Measurements from ENCODE around the gene CECR2.

Gene CECR2

DNA sequence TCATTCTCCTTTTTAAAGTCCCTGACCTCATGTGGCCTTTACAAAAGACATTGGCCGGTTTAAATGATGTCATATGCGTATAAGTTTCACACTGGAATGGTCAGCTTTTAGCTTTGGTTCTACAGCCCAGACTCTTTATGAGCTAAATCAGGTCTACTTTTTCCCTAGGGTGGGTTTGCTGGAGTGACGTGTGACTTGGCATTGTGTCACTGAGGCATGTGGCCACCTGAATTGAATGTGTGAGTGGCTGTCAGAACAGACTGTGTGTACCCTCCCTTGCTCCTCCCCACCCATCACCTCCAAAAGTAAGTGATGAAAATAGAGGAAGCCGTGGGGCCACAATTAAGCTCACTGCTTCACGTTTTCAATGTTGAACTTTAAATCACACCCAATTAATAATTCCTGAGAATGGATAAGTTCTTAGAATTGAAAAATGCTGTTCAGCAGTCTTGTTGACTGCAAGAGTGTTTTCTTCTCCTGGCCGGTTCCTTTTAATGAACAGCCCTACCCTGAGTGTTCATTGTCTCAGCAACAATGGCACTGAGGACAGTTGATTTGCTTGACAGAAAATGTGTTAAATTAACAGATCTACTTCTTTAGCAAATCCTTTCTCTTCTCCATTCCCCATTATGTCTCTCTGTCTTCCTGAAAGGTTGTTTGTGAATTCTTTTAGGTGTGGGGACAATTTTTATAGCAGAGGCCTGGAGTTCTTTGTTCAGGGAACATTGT, 11.3 kb downstream of the CECR2 start:
- no peak overlapping the region for H3K4me3 ChIP-seq (ENCODE audit: low read depth, low read length)
- TF ChIP-seq, protein P1, sequence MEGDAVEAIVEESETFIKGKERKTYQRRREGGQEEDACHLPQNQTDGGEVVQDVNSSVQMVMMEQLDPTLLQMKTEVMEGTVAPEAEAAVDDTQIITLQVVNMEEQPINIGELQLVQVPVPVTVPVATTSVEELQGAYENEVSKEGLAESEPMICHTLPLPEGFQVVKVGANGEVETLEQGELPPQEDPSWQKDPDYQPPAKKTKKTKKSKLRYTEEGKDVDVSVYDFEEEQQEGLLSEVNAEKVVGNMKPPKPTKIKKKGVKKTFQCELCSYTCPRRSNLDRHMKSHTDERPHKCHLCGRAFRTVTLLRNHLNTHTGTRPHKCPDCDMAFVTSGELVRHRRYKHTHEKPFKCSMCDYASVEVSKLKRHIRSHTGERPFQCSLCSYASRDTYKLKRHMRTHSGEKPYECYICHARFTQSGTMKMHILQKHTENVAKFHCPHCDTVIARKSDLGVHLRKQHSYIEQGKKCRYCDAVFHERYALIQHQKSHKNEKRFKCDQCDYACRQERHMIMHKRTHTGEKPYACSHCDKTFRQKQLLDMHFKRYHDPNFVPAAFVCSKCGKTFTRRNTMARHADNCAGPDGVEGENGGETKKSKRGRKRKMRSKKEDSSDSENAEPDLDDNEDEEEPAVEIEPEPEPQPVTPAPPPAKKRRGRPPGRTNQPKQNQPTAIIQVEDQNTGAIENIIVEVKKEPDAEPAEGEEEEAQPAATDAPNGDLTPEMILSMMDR (IDR thresholded peaks at IDR 0.05; ENCODE audit: control insufficient read depth, extremely low read depth, insufficient read depth): no peak
- no peak for DNase-seq (ENCODE audit: low read depth)

DNA sequence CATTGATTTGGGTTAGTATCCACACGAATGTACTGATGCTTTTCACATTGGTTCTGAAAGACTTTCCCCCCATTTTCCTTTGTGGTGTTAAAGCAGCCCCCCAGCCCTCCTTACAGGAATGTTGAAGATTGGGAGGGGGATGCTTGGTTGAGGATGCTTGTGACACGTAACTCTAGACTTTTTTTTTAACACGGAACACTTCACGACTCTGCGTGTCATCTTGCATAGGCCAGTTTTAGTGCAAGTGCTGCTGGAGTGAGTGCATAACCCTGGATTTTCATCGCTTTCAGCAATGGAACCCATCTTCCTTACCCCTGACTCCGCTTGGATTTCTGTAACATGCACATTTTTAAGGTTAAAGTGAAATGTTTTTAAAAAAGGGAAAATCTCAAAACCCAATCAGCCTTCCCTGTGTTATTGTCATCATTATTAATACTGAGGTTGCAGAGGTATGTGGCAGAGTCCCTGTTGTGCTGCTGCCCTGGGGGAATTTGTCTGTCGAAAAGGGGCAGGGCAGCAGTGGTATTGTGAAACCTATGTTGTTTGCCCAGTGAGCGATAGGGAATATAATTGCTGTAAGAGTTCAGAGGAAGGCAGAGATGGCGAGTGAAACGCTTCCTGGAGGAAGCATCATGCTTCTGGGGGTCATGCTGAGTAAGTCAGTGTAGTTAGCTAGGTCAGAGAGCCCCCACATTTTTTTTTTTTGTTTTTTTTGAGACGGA, 12.1 kb downstream of the CECR2 start:
- no peak overlapping the region for H3K4me3 ChIP-seq (ENCODE audit: low read depth, low read length)
- DNase-seq (ENCODE audit: low read depth): no peak
- TF ChIP-seq, protein P1 (IDR thresholded peaks at IDR 0.05; ENCODE audit: control insufficient read depth, extremely low read depth, insufficient read depth): no peak

DNA sequence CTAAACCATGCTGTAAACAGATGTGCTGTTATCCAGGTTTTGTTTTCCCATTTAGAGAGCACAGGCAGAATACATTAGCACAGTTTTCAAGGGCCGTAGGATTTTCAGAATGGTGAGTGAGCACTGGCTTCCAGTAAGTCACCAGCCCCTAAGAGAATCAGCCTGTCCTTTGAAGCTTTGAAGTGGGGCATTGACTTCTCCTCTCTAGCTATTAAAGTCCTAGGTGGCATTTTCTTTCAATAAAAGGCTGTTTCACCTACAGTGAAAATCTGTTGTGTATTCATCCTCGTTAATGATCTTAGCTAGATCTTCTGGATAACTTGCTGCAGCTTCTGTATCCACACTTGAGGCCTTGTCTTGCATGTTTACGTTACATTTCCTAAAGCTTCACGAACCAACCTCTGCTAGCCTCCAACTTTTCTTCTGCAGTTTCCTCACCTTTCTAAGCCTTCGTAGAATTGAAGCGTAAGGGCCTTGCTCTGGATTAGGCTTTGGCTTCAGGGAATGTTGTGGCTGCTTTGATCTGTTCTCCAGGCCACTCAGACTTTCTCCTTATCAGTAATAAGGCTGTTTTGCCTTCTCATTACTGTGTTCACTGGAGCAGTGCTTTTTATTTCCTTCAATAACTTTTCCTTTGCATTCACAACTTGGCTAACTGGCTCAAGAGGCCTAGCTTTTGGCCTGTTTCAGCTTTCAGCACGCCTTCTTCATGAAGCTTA, 15.5 kb downstream of the CECR2 start:
- no peak overlapping the region for H3K4me3 ChIP-seq (ENCODE audit: low read depth, low read length)
- DNase-seq (ENCODE audit: low read depth): no peak
- TF ChIP-seq, protein P1 (IDR thresholded peaks at IDR 0.05; ENCODE audit: control insufficient read depth, extremely low read depth, insufficient read depth): no peak

DNA sequence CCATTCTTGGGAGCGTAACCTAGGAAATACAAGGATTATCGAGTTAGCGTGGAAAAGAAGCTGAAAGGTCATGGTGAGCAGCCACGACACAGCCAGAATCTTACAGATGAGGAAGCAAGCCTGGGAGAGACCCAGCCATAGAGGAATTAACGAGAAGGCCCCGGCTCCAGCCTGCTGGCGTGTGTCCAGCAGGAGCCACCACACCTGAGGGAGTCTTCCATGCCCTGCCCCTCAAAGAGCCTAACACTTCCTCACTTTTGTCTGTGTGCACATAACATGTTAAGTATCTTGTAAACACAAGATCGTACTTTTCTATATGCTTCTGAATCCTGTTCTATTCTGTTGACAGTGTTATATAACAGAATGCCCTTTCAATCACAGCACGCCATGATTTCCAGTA, 18.1 kb downstream of the CECR2 start:
- no peak for DNase-seq (ENCODE audit: low read depth)
- no peak overlapping the region for H3K4me3 ChIP-seq (ENCODE audit: low read depth, low read length)

DNA sequence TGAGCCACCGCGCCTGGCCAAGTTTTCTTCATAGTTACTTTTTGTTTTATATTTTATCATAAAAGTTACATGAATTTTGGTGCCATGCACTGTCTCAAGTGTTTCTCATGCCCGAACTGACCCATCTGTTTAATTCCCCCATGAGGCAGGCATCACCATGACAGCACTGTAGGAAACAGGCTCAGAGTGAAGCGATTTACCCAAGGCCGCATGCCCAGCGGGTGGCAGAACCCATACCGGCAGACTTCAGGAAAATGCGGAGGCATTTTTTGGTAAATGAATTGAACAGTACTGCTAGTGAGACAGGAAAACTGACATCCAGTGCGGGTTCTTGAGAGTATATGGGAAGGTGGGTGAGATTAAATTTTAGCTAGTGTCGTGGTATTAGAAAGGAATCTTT, 19.0 kb downstream of the CECR2 start:
- H3K4me3 ChIP-seq (ENCODE audit: low read depth, low read length): no peak overlapping the region
- no peak for DNase-seq (ENCODE audit: low read depth)
- TF ChIP-seq, protein P1 (IDR thresholded peaks at IDR 0.05; ENCODE audit: control insufficient read depth, extremely low read depth, insufficient read depth): no peak

More for the DNA sequence above, 18.1 kb downstream of the CECR2 start:
- TF ChIP-seq, protein P1 (IDR thresholded peaks at IDR 0.05; ENCODE audit: control insufficient read depth, extremely low read depth, insufficient read depth): no peak

DNA sequence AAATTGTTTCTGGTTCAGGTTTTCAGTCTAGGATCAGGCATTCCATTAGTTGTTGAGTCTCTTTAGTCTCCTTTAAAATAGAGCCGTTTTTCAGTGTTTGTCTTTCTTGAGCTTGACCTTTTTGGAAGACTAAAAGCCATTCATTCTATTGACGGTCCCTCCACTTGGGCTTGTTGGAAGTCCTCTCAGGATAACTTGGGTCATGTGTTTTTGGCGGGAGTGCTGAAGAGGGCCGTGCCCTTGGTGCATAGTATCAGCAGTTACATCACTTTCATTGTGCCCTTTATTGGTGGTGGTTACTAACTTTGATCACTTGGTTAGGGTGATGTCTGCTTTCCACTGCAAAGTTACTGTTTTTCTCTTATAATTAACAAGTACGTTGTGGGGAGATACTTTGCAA, 20.8 kb downstream of the CECR2 start:
- DNase-seq (ENCODE audit: low read depth): no peak
- TF ChIP-seq, protein P1 (IDR thresholded peaks at IDR 0.05; ENCODE audit: control insufficient read depth, extremely low read depth, insufficient read depth): no peak
- H3K4me3 ChIP-seq (ENCODE audit: low read depth, low read length): no peak overlapping the region

Data from LNCaP clone FGC (cell line).